Fibroblast of pulmonary artery (primary cell): ENCODE measurements around the gene HYAL3.
A peak's percentile ranks its signal among the peaks of the same experiment; 100 is the strongest.

Source experiments
- DNase-seq: peaks from one replicate; pipeline ENCODE4 v3.0.0-alpha.2; 2010; ENCODE audit warnings: low read depth
- H3K4me3 ChIP-seq: replicated peaks from 2 replicates; pipeline ENCODE4 v1.5.1; 2011; ENCODE audit warnings: low read depth, mild to moderate bottlenecking, control low read depth, low read length, moderate library complexity
- TF ChIP-seq, protein P1 (sequence below): IDR thresholded peaks from 2 replicates; pipeline ENCODE4 v1.5.1; 2011; ENCODE audit warnings: mild to moderate bottlenecking, control low read depth, low read length, inconsistent platforms; ENCODE audit errors: missing control alignments

HYAL3 gene, protein sequence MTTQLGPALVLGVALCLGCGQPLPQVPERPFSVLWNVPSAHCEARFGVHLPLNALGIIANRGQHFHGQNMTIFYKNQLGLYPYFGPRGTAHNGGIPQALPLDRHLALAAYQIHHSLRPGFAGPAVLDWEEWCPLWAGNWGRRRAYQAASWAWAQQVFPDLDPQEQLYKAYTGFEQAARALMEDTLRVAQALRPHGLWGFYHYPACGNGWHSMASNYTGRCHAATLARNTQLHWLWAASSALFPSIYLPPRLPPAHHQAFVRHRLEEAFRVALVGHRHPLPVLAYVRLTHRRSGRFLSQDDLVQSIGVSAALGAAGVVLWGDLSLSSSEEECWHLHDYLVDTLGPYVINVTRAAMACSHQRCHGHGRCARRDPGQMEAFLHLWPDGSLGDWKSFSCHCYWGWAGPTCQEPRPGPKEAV

DNA sequence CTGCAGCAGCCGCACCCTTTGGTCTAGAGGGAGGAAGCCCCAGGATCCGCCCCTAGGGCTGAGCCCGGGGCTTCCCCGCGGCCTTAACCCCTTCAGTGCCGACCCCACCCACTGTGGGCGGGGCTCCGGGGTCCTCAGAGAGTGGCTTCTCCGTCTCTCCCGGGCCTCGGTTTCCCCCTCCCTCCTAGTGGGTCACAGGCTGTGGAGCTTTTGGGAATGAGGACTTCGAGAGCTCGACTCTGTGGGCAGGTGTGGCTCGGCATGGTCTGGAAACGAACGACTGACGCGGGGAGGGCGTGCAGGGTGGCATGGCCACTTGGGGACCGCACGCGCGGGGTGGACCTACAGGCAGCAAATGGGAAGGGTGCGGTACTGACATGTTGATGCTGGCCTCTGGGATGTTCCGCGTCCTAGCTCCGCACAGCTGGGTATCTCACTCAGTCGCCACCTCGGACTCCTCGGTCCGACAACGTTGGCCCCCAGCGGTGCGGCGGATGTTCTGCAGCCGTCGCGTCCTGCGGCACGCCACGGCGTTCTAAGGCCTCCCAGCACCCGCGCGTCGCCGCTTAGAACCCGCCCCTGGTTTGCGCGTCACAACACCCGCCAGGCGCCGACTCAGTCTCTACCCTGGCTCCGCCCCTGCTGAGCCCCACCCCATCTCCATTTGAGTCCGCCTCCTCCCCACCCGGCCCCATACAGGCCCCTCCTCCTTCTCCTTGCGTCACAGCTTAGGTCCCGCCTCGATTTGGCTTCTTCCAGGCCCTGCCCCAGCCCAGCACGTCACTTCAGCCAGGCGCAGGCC lies at the start of gene HYAL3, which contains the start of gene NAA80:
HYAL3 (minus strand) TSS at position 570 of the 802 bp plus-strand sequence. CDS start 3,803 bp downstream, outside the sequence.
NAA80 (minus strand) TSS at position 570 of the 802 bp plus-strand sequence. CDS start 1,942 bp downstream, outside the sequence.
- DNase-seq: peak; percentile 100
- TF ChIP-seq, protein P1, sequence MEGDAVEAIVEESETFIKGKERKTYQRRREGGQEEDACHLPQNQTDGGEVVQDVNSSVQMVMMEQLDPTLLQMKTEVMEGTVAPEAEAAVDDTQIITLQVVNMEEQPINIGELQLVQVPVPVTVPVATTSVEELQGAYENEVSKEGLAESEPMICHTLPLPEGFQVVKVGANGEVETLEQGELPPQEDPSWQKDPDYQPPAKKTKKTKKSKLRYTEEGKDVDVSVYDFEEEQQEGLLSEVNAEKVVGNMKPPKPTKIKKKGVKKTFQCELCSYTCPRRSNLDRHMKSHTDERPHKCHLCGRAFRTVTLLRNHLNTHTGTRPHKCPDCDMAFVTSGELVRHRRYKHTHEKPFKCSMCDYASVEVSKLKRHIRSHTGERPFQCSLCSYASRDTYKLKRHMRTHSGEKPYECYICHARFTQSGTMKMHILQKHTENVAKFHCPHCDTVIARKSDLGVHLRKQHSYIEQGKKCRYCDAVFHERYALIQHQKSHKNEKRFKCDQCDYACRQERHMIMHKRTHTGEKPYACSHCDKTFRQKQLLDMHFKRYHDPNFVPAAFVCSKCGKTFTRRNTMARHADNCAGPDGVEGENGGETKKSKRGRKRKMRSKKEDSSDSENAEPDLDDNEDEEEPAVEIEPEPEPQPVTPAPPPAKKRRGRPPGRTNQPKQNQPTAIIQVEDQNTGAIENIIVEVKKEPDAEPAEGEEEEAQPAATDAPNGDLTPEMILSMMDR: peak; percentile 9
- peak within 1 kb of the TSS; percentile 72 for H3K4me3 ChIP-seq

DNA sequence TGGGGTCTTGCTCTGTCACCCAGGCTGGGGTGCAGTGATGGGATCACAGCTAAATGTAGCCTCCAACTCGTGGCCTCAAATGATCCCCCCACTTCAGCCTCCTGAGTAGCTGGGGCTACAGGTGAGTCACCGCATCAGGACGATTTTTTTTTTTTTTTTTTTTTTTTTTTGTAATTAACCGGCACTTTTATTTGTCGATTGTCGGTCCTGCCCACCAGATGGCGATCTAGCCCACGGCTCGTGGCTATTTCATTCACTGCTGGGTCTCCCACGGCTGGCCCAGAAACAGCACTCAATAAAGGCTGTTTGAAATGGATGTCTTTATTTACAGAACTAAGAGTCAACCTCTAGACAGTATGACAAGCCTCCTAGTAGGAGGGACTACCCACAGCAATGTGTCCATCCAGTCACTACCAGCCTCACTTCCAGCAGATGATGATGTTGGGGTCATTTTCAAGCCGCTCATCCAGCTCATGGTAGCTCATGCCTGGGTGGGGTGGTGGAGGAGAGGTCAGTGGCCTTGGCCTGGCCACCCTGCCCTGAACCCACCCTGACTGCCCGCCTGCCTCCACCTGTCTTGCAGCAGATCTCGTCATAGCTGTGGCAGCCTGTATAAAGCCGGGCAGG lies 48.1 kb upstream of the HYAL3 start:
- TF ChIP-seq, protein P1: peak; percentile 59
- no peak overlapping the region for H3K4me3 ChIP-seq
- peak; percentile 80 for DNase-seq

DNA sequence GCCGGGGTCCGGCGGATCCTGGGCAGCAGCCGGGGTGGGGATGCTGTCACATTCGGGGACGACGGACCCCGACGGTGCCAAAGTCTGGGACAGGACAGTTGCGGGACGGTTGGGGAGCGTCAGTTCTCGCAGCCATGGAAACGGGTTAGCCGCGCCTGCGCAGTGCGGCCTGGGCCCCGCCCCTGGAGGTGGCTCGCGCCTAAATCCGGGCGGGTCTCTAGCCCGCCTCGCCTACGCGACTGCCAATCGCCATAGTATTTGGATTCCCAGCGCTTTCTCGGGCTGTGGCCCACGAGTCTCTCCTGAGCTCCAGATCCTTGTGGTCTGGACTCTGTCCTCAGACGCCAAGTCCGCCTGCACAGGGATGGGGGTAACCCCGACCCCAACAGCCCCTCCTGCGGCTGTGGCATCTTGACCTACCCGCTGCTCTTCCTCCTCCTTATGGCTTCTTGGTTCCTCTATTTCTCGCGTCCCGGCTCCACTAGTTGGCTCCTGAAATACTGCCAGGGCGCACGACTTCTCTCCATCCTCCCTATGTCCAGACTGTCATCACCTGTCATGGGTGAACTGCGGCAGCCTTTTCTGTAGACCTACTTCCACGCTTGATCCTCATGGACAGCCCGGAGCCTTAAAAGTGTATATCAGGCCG lies 46.5 kb upstream of the HYAL3 start, which contains the start of gene ZMYND10:
ZMYND10 (minus strand) TSS at position 147 of the 649 bp plus-strand sequence. CDS start 153 bp downstream, outside the sequence.
- peak; percentile 47 for DNase-seq
- peak within 1 kb of the TSS; percentile 55 for H3K4me3 ChIP-seq
- TF ChIP-seq, protein P1: no peak

DNA sequence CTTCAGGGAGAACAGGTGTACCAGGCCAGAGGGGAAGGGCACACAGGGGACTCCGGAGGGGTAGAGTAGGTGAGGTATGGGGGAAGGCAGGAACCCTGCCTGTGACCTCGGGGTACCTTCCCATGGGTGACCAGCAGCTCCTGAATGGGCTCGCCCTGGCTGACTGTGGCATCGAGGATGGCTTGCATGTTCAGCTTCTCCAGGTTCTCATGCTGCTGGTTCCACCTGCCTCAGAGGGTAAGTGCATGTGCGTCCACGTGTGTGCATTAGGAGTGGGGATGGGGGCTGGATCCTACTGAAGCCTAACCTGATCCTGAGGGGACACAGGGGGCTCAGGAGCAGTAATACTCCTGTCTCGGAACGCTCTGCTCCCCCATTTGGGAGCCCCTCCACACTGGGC lies 45.8 kb upstream of the HYAL3 start:
- DNase-seq: no peak
- H3K4me3 ChIP-seq: peak overlapping the region; percentile 55
- TF ChIP-seq, protein P1: no peak

DNA sequence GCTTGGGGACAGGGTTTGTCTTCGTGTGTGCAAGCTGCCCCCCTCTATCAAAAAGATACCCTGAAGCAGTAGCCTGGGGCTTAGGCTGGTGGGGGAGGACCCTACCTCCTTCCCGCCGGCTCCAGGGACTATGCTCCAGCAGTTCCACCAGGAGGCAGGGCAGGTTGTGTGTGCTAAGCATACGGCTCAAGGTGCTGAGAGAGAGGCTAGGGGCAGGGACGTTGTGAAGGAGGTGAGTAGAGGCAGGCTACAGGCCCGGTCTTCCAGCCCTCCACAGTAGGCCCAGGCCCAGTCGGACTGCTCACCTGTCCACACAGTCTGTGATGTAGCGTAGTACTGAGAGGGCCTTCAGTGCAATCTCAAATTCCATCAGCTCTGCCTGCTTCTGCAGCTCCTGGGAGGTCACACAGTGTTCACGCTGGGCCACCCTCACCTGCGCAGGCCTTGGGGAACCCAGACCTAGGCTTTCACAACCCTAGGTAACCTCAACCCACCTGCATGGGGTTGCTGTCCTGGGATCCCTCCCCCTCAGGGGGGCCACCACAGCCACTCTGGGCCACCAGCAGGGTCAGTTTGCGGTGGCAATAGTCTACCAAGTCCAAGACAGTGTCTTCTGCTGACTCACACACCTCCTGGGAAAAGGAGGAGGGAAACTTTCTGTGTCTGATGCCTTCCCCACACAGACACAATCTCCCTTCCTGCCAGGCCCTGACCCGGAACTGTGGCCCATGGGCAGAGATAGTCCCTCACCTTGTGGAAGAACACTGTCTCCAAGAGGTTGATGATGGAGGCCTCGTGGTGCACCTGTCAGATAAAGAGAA lies 43.8 kb upstream of the HYAL3 start:
- DNase-seq: no peak
- no peak overlapping the region for H3K4me3 ChIP-seq
- TF ChIP-seq, protein P1: peak; percentile 6
